ENCODE data around the gene BASP1. TPM values are rescaled to one million over a fixed set of nuclear protein-coding genes. Genes with fewer than 3 reads are reported as not detected.
"Not testable (repeated sequence)": the region's sequence is repeated elsewhere in the genome, so short reads cannot be mapped to it uniquely, and the experiment has no call there.

Gene BASP1
- total RNA-seq, 1 experiment from 2014 or later, result not detected

DNA sequence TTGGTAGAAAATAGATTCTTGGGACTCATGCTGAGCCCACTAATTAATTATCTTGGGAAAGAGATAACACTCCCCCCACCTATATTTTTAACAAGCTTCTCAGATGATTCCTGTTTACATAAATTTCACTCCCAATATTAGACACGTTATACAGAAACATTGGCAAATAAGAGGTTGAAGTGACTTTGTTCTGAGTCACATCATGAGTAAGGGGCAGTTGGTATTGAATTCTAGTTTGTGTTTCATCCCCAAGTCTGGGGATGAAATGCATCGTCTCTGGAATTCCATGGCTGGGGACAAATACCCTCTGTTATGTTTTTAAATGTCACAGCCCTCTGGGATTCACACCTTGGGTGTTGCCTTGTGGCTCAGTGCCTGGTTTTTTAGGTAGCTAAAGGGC, 41.0 kb downstream of the BASP1 start:
- H3K36me3 Mint-ChIP-seq (ENCODE audit: insufficient read depth, unreplicated experiment), result no peaks in the 10 kb centered on the region

GRCh38 chr5:17259012-17259411, 41.6 kb downstream of the BASP1 start:
- H3K36me3 Mint-ChIP-seq (ENCODE audit: insufficient read depth, unreplicated experiment); BruUV-seq (replicated peaks); H3K4me1 Mint-ChIP-seq (ENCODE audit: low read depth, unreplicated experiment); H3K4me3 Mint-ChIP-seq (ENCODE audit: low read depth, unreplicated experiment); H3K9me3 Mint-ChIP-seq (ENCODE audit: low read depth, unreplicated experiment); DNase-seq; intact Hi-C loops (cut with micrococcal nuclease; ENCODE audit: unreplicated experiment); CTCF ChIA-PET; H3K27ac Mint-ChIP-seq (ENCODE audit: unreplicated experiment): not testable (repeated sequence)
- H3K27me3 Mint-ChIP-seq (ENCODE audit: unreplicated experiment), result peaks cover 72% of the 10 kb centered on the region

More for the DNA sequence above, 41.0 kb downstream of the BASP1 start:
- no peak for TF ChIP-seq CTCF (IDR thresholded peaks at IDR 0.05; ENCODE audit: unreplicated experiment)
- no peak for DNase-seq
- intact Hi-C loops (cut with micrococcal nuclease; ENCODE audit: unreplicated experiment), result no loop called here
- CTCF ChIA-PET, result no interaction called here
- BruUV-seq (replicated peaks), result no TSS peak
- Mint-ChIP-seq H3K4me3 (ENCODE audit: low read depth, unreplicated experiment) (no peak overlapping the region), H3K4me1 (ENCODE audit: low read depth, unreplicated experiment) (no peaks in the 10 kb centered on the region), H3K27me3 (ENCODE audit: unreplicated experiment) (peaks cover 78% of the 10 kb centered on the region), H3K9me3 (ENCODE audit: low read depth, unreplicated experiment) (no peaks in the 10 kb centered on the region), H3K27ac (ENCODE audit: unreplicated experiment) (no peak overlapping the region)

DNA sequence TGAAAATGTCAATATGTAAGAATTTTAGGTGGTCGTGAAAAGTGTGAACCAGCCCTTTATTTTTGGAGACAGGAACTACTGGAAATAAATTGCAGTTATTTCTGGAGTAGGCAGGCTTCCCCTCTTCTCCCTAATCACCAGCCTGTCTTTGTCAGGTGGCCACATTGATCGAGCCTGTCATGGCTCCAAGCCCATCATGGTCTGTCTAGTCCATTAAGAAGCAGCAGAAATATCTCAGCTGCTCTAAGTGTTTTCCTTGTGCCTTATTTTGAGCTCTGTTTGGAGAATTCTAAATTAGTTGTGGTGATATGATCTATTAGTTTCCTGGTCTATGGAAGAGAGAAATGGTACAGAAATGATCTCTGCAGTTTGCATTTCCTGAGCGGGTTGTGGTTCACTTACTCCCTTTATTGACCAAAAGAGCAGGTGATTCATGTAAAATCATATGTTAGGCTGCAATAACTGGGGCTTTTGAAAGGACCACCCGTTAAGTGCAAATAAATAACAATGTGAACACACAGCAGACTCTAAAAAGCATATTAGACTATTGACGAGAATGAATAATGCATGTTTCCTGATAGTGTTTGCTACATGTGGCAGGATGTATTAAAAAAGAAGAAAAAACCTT, 42.3 kb downstream of the BASP1 start:
- H3K27me3 Mint-ChIP-seq (ENCODE audit: unreplicated experiment), result peaks cover 65% of the 10 kb centered on the region
- no peaks in the 10 kb centered on the region for H3K9me3 Mint-ChIP-seq (ENCODE audit: low read depth, unreplicated experiment)
- H3K4me1 Mint-ChIP-seq (ENCODE audit: low read depth, unreplicated experiment), result no peaks in the 10 kb centered on the region
- H3K27ac Mint-ChIP-seq (ENCODE audit: unreplicated experiment), result no peak overlapping the region
- BruUV-seq (replicated peaks), result no TSS peak
- CTCF ChIA-PET, result no interaction called here
- H3K36me3 Mint-ChIP-seq (ENCODE audit: insufficient read depth, unreplicated experiment), result no peaks in the 10 kb centered on the region
- TF ChIP-seq CTCF (IDR thresholded peaks at IDR 0.05; ENCODE audit: unreplicated experiment), result no peak
- H3K4me3 Mint-ChIP-seq (ENCODE audit: low read depth, unreplicated experiment), result no peak overlapping the region
- DNase-seq, result no peak
- intact Hi-C loops (cut with micrococcal nuclease; ENCODE audit: unreplicated experiment), result no loop called here

DNA sequence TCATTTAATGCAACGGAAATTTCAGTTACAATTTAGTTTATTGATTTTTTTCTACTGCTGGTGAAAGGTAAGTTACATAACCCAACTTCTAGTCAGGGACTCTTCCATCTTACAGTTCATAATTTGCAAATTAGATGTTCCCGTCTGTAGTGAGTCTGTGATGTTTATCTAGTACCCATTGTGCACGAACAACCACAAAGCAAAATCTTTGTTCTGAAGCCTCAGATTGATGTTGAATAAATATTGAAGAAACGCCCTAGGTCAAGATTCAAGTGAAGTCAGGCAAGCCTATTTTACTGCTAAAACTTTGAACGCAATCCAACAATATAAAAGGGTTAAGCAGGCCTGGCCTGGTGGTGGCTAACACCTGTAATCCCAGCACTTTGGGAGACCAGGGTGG, 43.1 kb downstream of the BASP1 start:
- H3K36me3 Mint-ChIP-seq (ENCODE audit: insufficient read depth, unreplicated experiment), result no peaks in the 10 kb centered on the region
- no peak overlapping the region for H3K4me3 Mint-ChIP-seq (ENCODE audit: low read depth, unreplicated experiment)
- intact Hi-C loops (cut with micrococcal nuclease; ENCODE audit: unreplicated experiment), result no loop called here

More for the DNA sequence above, 43.1 kb downstream of the BASP1 start:
- BruUV-seq (replicated peaks), result no TSS peak
- no peaks in the 10 kb centered on the region for H3K4me1 Mint-ChIP-seq (ENCODE audit: low read depth, unreplicated experiment)
- no peaks in the 10 kb centered on the region for H3K9me3 Mint-ChIP-seq (ENCODE audit: low read depth, unreplicated experiment)
- CTCF ChIA-PET, result no interaction called here
- H3K27me3 Mint-ChIP-seq (ENCODE audit: unreplicated experiment), result peaks cover 57% of the 10 kb centered on the region
- DNase-seq, result no peak
- H3K27ac Mint-ChIP-seq (ENCODE audit: unreplicated experiment), result no peak overlapping the region
- no peak for TF ChIP-seq CTCF (IDR thresholded peaks at IDR 0.05; ENCODE audit: unreplicated experiment)
